Nucleus accumbens (tissue), 56 donors: Measurements from ENCODE around the gene RALB.
A peak's percentile ranks its signal among the peaks of the same experiment; 100 is the strongest.
"Not testable (repeated sequence)": the region's sequence is repeated elsewhere in the genome, so short reads cannot be mapped to it uniquely, and the experiment has no call there.

ENCODE experiments used
- DNase-seq, 56 donors: peaks; one replicate each; lab custom pipeline; 2025; lab: John Stamatoyannopoulos, UW

The RALB gene

DNA sequence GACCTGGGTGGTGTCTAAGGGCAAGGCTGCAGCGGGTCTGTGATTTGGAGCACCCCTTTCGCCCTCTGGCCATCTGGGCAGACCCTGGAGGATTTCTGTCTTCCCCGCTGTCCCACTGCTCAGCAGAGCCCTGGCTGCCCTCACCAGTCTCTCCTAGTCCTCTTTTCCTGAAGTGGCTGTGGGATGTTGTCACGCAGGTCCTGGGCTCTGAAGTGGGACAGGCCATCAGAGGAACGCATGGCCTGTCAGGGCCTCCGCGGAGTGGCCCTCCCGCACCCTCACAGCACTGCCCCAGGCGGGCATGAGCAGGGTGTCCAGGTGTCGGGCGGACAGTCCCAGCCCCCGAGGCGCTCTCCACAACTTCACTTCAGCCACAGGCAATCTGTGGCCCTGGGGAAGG, 28.4 kb upstream of the RALB start:
- DNase-seq: no peak

GRCh38 chr2:120224735-120225548, 27.7 kb upstream of the RALB start:
- no peak for DNase-seq

DNA sequence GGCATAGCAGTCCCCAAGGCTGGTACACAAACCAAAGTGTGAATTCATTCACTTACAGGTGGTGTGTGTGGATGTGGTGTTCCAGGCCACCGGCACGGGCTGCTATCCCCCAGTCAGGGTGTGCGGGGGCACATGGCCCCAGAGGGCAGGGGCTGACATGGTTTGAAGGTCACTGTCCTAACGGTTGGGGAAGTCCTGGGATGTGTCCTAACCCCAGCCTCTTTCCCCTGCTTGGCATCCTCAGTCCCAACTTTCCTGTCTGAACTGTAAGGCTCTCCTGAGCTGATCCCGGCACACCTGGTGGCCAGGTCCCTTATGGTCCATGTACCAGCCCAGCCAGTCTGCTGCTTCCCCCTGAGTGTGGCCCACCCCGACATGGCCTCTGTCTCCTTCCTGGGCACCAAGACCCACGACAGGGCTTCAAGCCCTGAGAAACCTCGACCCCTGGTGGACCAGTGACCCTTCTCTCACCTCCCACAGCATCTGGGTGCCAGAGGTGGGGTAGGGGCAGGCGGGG, 27.0 kb upstream of the RALB start:
- DNase-seq: no peak

GRCh38 chr2:120226316-120226715, 26.3 kb upstream of the RALB start:
- no peak for DNase-seq

DNA sequence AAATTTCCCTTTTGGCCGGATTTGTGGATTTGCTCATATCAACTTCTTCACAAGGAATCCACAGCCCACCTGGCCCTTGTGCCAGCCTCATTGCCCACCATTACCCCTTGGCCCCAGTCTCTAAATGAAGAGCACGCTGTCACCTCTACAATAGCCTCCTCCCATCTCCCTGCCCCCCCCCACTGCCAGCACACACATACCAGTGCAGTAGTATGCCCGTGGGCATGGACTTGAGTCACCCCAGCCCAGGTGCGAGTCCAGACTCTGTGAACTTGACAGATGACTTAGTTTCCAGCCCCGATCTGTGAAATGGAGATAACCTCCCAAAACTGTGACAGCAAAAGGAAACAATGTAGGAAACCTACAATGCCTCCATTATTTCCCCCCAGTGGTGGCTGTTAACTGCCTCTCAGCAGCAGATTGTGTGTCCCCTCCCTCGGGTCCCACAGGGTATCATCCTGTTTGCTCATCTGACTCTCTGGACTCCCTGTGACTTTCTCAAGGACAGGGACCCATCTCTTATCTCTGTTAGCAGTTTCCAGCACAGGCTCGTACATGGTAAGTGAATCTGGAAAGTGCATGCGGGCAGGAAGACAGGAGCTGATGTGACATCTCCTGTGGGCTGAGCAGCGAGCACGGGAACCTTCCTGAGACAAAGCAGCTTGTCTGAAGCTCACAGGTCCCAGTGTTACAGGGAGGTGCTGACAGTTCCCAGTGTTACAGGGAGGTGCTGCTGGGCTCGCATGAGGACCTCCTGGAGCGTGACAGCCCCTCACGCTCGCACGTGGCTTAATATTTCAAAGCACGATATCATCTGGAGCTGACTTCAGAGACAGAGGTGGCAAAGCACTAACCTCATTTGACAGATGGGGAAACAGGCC, 25.3 kb upstream of the RALB start:
- DNase-seq: peak in 1 of 56 donors; percentile 6

DNA sequence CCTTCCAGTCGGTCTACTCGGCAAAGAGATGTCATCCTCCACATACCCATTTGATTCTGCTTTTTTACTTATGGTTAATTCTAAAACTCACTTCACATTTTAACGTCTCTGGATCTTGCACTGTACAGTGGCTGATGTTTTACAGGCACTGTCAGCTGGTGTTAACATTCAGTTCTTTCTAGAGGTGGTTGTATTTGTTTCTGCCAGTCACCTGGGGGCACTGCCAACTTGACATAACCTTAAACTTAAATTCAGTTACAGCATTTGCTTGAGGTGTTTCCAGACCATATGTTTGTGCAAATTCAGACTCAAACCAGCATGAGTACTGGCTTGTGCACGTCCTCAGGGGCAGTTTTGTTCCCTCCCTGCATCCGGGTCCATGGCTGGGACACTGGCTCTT, 24.1 kb upstream of the RALB start:
- no peak for DNase-seq

- no peak for DNase-seq
These were observed 23.3 kb upstream of the RALB start for GRCh38 chr2:120229341-120229740.

DNA sequence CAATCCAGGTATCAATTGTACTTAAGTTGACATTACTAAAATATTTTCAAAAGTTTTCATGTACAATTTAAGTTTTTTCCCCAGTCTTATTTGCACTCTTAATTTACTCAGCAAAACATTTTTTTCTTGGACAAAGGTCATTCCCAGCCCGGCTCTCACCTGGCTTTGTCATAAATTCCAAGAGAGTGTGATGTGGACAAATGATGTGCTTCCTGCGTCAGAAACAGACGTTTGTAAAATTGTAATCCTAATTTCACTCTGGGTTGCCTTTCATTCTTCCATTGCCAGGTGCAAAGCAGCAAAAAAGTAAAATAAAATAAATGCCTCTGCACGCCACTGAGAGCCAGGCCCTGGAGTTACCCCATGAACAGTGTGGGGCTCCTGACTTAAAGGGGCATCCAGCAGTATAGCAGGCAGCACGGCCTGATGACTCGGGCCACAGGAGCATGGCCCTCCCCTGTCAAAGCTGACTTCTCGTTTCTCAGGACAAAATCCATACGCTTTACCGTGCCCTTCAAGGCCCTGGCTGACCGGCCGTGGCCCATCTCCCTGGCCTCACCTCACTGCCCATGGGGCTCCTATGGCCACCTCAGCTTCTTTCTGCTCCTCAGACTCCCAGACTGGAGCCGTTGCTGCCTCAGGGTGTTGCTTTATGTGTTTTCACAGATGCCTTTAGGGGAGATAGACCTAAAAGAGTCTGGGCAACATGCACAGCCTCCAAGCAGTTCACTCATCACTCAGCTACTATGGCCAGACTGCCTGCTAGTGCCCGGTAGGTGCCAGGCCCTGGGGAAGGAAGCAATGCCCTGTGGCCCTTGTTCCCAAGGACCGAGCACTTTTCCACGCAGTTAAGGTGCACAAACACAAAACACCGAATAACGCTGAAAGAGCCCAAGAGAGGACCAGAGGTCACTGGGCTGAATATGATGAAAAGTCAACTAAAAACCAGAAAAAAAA, 21.9 kb upstream of the RALB start:
- DNase-seq: no peak

GRCh38 chr2:120231564-120231973, 21.1 kb upstream of the RALB start:
- no peak for DNase-seq

DNA sequence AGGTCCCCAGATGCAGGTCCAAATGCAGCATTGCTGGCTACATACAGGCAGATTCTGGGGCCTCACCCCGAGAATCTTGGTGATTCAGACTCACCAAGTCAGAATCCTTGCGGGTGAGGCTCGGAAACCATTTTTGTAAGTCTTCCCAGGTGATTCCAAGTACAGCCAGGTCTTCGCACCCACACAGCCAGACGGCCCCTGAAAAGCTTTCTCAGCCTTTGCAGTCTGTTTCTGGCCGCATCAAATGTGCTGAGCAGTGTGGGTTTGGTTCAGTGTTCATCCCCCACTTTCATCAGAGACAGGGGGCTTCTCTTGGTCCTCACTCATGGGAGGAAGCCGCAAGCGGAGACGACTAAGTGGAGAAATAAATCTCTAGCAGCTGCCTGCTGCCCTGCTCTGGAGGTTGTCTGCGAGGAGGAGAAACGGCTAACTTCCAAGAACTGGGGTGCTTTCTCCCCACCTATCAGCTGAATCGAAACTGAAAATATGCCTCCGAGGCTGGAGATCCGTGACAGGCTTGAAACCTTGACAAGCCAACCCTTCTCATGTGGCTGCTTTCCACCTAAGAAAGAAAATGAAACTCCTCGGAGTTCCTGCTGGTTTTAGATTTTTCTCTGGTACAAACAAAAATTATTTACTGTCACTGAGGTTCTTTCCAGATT, 20.5 kb upstream of the RALB start:
- no peak for DNase-seq

GRCh38 chr2:120233292-120233691, 19.4 kb upstream of the RALB start:
- DNase-seq: no peak

- not testable (repeated sequence) for DNase-seq
These were observed 17.5 kb upstream of the RALB start for GRCh38 chr2:120235158-120235557.

DNA sequence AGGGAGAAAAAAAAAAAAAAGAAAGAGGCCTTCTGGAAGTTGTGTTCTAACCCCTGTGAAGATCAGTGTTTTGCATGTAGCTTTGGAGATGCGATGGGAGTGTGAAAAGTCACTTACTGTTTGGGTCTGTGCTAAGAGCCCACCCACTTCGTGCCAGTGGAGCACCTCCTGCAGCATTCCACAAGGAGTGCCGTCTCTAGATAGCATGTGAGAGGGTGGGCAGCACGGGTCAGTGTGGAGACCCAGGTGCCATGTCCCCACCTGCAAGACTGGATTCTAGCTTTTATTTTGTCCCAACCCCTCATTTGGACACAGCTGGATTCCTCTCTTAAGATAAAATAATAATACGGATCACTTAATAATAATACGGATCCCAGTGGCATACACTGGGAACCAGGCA, 17.0 kb upstream of the RALB start:
- no peak for DNase-seq

DNA sequence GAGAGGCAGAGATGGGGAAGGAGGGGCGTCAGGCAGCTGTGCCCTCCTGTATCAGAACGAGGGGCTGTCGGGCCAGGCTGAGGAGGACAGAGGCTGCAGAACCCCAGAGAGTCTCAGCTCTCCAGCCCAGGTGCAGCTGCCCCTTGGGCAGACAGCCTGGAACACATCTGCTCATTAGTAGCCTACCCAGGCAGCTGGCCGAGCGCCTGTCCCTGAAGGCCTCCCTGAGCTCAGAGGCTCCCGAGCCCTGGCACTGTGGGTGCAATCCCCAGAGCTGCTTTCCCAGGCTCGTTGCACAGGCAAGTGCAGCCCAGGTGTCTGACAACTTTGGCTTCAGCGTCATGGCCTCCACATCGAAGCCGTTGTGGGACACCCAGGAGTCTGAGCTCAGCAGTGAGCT, 16.3 kb upstream of the RALB start:
- no peak for DNase-seq

DNA sequence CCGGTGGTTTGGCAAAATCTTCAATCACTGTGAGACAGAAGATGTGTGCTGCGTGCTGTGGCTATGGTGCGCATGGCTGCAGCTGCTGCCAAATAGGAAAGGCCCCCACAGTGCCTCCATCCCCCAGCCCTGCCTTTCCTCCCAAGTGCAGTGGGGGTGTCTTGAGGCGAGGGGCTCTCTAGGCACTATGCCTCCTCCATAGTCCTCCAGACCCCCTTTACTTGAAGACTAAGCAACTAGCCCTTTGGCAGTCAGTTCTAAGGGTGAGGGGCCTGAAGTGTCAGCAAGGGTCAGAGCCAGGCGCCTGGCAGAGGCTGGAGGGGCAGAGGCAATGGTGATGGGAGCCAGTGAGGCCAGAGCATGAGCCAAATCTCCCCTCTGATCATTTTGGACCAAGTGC, 15.9 kb upstream of the RALB start:
- no peak for DNase-seq

- no peak for DNase-seq
These were observed 15.2 kb upstream of the RALB start for GRCh38 chr2:120237491-120237902.

GRCh38 chr2:120238728-120239487, 13.7 kb upstream of the RALB start:
- no peak for DNase-seq

DNA sequence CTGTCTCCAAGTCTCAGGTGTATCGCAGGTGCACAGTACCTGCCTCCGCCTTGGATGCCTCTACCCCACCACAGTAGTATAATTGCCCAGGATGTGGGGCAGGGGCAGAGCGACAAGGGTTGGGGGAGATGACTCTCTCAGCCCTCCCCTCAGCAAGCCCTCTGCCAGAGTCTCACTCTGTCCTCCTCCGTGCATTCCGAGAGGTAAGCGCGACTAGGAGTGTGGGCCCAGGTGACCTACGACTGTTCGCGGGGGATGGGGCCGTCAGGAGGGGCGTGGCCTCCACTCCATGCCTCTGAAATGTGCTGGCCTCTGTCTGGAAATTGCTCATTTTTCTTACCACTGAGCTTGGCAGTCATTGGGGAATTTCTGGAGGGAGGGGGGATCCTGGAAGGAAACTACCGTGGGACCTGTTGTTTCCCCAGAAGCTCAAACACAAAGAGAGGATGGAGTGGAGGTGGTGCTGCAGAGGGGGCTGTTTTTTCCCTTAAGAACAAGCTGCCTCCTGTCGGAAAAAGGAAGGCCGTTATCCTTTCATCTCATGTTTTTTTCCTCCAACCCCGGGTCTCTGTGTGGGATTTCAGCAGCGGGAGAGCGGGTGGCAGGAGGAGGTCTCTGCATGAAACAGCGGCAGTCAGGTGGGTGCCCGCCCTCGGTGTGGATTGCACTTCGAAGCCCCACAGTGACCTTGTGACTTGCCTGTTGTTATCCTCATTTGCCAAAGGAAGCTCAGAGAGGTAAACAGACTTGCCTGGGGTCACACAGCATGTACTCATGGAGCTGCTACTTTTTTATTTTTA, 13.0 kb upstream of the RALB start:
- no peak for DNase-seq
